T-helper 1 cell treated with Interleukin-12 subunit alpha and Interleukin-12 subunit beta and Interleukin-4 antibody, amounts not matched to agents 30 μg/mL and 1 μg/mL, for 36 hours (primary cell): ENCODE results near the gene MAPK11.

Source experiments
- H3K27ac Mint-ChIP-seq: one replicate; pipeline ENCODE4 v1.8.0; 2021; ENCODE audit warnings: mild to moderate bottlenecking, mixed read lengths
- H3K27me3 Mint-ChIP-seq: one replicate; pipeline ENCODE4 v1.8.0; 2021; ENCODE audit warnings: low read depth, mixed read lengths
- H3K36me3 Mint-ChIP-seq: one replicate; pipeline ENCODE4 v1.8.0; 2021; ENCODE audit warnings: low read depth, mixed read lengths
- H3K4me1 Mint-ChIP-seq: one replicate; pipeline ENCODE4 v1.8.0; 2021; ENCODE audit warnings: low read depth, mixed read lengths
- H3K4me3 Mint-ChIP-seq: one replicate; pipeline ENCODE4 v1.8.0; 2021; ENCODE audit warnings: mild to moderate bottlenecking, moderate library complexity, mixed read lengths
- H3K9me3 Mint-ChIP-seq: one replicate; pipeline ENCODE4 v1.8.0; 2021; ENCODE audit warnings: mixed read lengths

The MAPK11 gene

DNA sequence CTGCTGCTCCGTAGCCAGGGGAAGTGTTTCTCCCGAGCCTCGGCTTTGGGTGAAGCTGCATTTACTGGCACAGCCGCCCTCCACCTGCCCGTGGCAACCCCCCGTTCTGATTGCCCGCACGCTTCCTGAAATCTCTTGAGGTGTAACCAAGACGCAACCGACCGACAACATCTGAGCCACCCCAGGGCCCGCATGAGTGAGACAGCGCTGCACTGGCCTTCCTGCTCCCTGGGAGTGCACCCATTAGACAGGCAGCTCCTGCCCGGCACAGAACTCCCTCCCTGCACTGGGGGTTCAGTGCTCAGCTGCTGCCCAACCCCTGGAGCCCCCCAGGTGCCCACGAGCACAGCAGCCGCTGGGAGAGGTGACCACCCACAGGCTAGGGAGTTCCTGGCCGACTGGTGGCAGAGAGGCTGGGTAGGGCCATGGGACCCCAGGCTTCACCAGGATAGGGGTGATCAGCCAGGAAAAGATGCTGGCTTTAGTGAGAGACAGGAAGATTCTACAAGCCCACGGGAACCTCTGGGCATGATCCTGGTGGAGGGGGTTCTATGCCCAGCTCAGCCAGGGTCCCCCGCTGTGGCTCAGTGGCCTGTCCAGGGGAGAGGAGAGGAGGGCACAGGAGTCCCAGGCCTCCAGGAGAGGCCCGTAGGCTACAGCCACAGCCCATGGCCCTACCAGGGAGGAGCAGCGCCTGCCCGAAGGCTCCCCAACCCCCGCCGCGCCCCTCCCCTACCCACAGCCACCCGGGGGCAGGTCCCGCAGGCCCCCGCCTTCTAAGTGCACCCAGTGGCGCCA, 22.7 kb upstream of the MAPK11 start:
- Mint-ChIP-seq H3K36me3 (peaks cover 4% of the 10 kb centered on the region), H3K9me3 (no peaks in the 10 kb centered on the region), H3K4me1 (peaks cover 7% of the 10 kb centered on the region), H3K27me3 (peaks cover 18% of the 10 kb centered on the region), H3K4me3 (peak overlapping the region; percentile 48), H3K27ac (peak overlapping the region; percentile 70)

GRCh38 chr22:50289942-50290630, 19.9 kb upstream of the MAPK11 start:
- peaks cover 13% of the 10 kb centered on the region for H3K27me3 Mint-ChIP-seq
- H3K4me3 Mint-ChIP-seq, result no peak overlapping the region
- H3K36me3 Mint-ChIP-seq, result peaks cover 4% of the 10 kb centered on the region
- no peak overlapping the region for H3K27ac Mint-ChIP-seq
- no peaks in the 10 kb centered on the region for H3K9me3 Mint-ChIP-seq
- peaks cover 7% of the 10 kb centered on the region for H3K4me1 Mint-ChIP-seq

DNA sequence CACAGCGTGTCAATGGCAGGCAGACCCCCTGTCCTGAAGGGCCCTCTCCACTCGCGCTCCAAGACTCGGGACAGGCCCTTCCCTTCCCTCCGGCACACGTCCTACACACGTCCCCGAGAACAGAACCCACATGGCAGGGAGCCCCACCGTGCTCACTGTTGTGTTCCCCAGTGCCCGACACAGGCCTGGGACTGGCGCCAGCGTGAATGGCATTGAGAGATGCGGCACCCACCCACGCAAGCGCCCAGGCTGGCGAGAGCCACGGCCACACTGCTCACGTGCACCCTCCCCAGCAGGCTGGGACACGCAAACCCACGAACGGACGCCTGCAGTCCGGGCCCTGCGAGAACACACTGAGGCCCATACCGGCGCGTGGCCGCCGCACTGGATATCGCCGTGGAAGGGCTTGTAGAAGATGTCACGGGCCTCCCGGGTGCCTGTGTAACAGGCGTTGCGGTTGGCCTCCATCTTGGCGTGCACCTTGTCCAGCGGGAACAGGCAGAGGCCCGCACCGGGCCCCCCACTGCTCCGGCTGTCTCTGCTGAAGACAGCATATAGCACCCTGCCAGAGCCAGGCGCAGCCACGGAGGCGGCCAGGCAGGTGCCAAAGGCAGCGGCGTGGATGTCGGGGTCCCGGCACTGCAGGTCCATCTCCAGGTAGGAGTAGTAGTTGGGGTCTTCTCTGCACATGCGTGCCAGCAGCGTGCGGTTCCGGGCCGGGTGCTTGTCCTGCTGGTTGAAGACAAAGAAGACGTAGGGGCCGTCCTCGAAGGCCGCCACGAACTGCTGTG, 19.2 kb upstream of the MAPK11 start:
- peaks cover 7% of the 10 kb centered on the region for H3K4me1 Mint-ChIP-seq

GRCh38 chr22:50287731-50288130, 17.6 kb upstream of the MAPK11 start:
- H3K4me1 Mint-ChIP-seq, result peaks cover 4% of the 10 kb centered on the region
- H3K27ac Mint-ChIP-seq, result no peak overlapping the region
- peaks cover 9% of the 10 kb centered on the region for H3K27me3 Mint-ChIP-seq
- no peaks in the 10 kb centered on the region for H3K9me3 Mint-ChIP-seq
- no peak overlapping the region for H3K4me3 Mint-ChIP-seq
- peaks cover 3% of the 10 kb centered on the region for H3K36me3 Mint-ChIP-seq

More for the DNA sequence above, 19.2 kb upstream of the MAPK11 start:
- no peak overlapping the region for H3K27ac Mint-ChIP-seq
- H3K9me3 Mint-ChIP-seq, result no peaks in the 10 kb centered on the region
- H3K4me3 Mint-ChIP-seq, result no peak overlapping the region
- H3K36me3 Mint-ChIP-seq, result peaks cover 4% of the 10 kb centered on the region
- H3K27me3 Mint-ChIP-seq, result peaks cover 12% of the 10 kb centered on the region

- H3K27me3 Mint-ChIP-seq, result no peaks in the 10 kb centered on the region
- H3K36me3 Mint-ChIP-seq, result no peaks in the 10 kb centered on the region
- no peak overlapping the region for H3K4me3 Mint-ChIP-seq
- H3K9me3 Mint-ChIP-seq, result no peaks in the 10 kb centered on the region
- no peak overlapping the region for H3K27ac Mint-ChIP-seq
- H3K4me1 Mint-ChIP-seq, result peaks cover under 1% of the 10 kb centered on the region
Measured at GRCh38 chr22:50286701-50287318, 16.6 kb upstream of the MAPK11 start.

GRCh38 chr22:50286275-50286674, 16.1 kb upstream of the MAPK11 start:
- Mint-ChIP-seq H3K9me3 (no peaks in the 10 kb centered on the region), H3K27me3 (no peaks in the 10 kb centered on the region), H3K36me3 (no peaks in the 10 kb centered on the region), H3K27ac (no peak overlapping the region), H3K4me3 (no peak overlapping the region), H3K4me1 (no peaks in the 10 kb centered on the region)

- Mint-ChIP-seq H3K4me1 (no peaks in the 10 kb centered on the region), H3K27ac (no peak overlapping the region), H3K36me3 (no peaks in the 10 kb centered on the region), H3K4me3 (no peak overlapping the region), H3K9me3 (no peaks in the 10 kb centered on the region), H3K27me3 (no peaks in the 10 kb centered on the region)
Measured at GRCh38 chr22:50285568-50286229, 15.5 kb upstream of the MAPK11 start.

DNA sequence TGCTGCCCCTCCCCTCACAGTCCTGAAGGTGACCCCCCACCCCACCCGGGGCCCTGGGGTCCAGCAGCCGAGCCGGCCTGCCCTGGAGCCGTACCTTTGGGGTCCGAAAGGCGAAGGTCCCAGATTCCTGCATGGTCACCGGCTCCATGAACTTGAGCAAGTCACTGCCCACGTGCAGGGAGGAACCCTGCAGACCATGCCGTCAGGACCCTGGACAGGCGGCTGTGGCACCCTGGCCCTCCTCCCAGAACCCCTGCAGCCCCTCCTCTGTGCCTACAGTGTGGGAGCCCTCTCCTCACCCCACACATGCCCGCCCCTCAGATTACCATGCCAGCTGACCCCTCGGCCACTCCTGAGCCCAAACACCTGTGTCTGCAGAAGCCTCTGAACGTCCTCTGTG, 14.3 kb upstream of the MAPK11 start:
- Mint-ChIP-seq H3K4me3 (no peak overlapping the region), H3K4me1 (no peaks in the 10 kb centered on the region), H3K27ac (no peak overlapping the region), H3K36me3 (no peaks in the 10 kb centered on the region), H3K9me3 (no peaks in the 10 kb centered on the region), H3K27me3 (no peaks in the 10 kb centered on the region)

GRCh38 chr22:50283821-50284220, 13.6 kb upstream of the MAPK11 start:
- H3K4me3 Mint-ChIP-seq, result no peak overlapping the region
- H3K4me1 Mint-ChIP-seq, result no peaks in the 10 kb centered on the region
- no peaks in the 10 kb centered on the region for H3K36me3 Mint-ChIP-seq
- H3K27ac Mint-ChIP-seq, result no peak overlapping the region
- no peaks in the 10 kb centered on the region for H3K9me3 Mint-ChIP-seq
- no peaks in the 10 kb centered on the region for H3K27me3 Mint-ChIP-seq

- Mint-ChIP-seq H3K9me3 (no peaks in the 10 kb centered on the region), H3K27me3 (no peaks in the 10 kb centered on the region), H3K4me1 (no peaks in the 10 kb centered on the region), H3K27ac (no peak overlapping the region), H3K36me3 (no peaks in the 10 kb centered on the region), H3K4me3 (no peak overlapping the region)
Measured at GRCh38 chr22:50282361-50283155, 12.4 kb upstream of the MAPK11 start.

DNA sequence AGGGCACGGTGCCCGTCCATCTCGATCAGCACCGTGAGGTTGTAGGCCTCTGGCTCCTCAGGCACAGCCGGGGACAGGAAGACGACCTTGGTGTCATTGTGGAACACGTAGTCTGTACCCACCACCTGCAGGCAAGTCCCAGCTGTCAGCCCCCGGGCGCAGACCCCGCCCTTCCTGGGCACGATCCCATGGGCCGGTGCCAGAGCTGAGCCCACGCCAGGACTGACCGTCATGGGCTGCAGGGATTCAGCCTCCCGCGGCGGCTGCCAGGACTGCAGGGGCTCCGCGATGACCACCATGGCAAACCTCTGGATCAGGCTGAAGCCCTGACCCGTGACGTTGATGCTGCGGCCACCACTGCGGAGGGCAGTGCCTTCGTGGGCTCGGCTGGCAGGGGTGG, 11.8 kb upstream of the MAPK11 start:
- H3K27me3 Mint-ChIP-seq, result no peaks in the 10 kb centered on the region
- no peaks in the 10 kb centered on the region for H3K36me3 Mint-ChIP-seq
- no peaks in the 10 kb centered on the region for H3K4me1 Mint-ChIP-seq
- H3K27ac Mint-ChIP-seq, result no peak overlapping the region
- H3K4me3 Mint-ChIP-seq, result no peak overlapping the region
- H3K9me3 Mint-ChIP-seq, result no peaks in the 10 kb centered on the region

DNA sequence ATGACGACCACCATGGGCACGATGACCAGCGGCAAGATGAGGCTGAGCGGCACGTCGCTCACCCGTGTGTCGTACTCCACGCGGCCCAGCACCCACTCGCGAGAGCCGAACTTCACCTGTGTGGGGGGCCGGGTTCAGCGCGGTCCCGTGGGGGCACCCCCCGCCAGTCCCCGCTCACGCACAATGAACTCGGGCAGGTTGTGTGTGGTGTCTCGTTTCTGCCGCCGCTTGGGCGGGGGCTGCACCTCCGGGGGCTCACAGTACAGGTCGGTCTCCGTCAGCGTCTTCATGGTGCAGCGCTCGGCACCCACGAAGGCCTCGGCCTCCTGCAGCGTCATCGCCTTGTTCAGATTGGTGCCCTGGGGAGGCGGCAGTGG, 11.2 kb upstream of the MAPK11 start:
- H3K4me3 Mint-ChIP-seq, result no peak overlapping the region
- no peak overlapping the region for H3K27ac Mint-ChIP-seq
- no peaks in the 10 kb centered on the region for H3K9me3 Mint-ChIP-seq
- H3K36me3 Mint-ChIP-seq, result no peaks in the 10 kb centered on the region
- no peaks in the 10 kb centered on the region for H3K4me1 Mint-ChIP-seq
- H3K27me3 Mint-ChIP-seq, result no peaks in the 10 kb centered on the region

- H3K4me1 Mint-ChIP-seq, result no peaks in the 10 kb centered on the region
- H3K9me3 Mint-ChIP-seq, result no peaks in the 10 kb centered on the region
- H3K27ac Mint-ChIP-seq, result no peak overlapping the region
- no peak overlapping the region for H3K4me3 Mint-ChIP-seq
- H3K36me3 Mint-ChIP-seq, result no peaks in the 10 kb centered on the region
- no peaks in the 10 kb centered on the region for H3K27me3 Mint-ChIP-seq
Measured at GRCh38 chr22:50280708-50281383, 10.7 kb upstream of the MAPK11 start.
